HG02588 (cell line): ENCODE data around the gene RPTOR.

Source experiments
- ATAC-seq: cut with Tn5 transposase; IDR thresholded peaks from one replicate; pipeline ENCODE4 v1.9.1; 2021; ENCODE audit warnings: mild to moderate bottlenecking, moderate library complexity; ENCODE audit not compliant: unreplicated experiment

The RPTOR gene

GRCh38 chr17:80779336-80779735 lies 234.7 kb downstream of the RPTOR start:
- ATAC-seq = no peak

DNA sequence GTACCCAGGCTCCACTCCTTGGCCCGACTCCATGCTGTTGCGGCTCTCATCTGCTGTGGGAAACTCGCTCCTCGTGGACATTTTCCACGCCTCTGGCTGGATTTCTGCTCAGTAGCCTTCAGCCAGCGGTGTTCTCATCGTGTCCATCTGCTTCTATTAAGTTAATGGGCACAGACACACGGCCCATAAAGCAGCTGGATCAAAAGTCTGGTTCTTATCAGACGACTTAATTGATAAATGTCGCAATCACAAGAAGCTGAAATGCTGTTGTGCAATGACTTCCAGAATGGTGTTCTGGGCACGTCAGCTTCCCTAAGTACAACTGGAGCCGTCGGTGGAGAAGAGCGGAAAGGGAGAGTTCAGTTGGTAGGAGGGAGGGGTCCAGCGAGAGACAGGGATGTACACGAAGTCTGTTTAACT lies 235.3 kb downstream of the RPTOR start:
- no peak for ATAC-seq

DNA sequence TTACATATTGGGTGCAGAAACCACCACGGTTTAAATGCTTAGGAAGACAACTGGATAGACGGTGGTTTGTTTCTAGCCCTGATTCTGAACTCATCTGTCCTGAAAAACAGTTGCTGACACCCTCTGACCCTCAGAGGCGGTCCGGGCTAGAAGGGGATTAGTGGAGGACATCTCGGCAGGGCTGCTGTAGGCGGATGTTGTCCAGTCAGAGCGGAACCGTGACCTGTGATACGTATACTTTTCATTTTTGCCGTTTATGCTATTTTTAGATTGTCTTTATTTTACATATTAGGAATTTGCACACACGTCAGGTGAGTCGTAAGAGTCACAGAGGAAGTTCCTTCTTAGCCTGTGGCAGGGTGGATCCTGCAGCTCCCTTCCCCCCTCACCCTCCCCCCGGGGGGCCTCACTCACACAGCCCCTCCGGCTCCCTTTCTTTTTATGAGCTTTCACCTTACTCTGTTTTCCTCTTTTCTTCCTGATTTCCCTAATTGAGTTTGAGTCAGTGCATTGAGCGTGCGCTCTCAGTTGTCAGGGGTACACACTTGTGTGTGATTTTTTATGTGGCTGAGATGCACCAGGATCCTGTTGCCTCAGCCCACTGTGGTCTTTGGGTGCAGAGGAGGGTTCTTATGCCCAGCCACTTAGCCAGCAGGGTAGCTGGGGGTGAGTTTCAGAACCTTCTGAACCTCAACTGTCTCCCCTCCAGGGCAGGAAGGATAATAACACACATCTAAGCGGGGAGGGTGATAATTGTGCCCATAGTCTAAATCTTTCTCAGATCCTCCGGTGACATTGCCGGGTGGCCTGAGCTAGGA lies 236.0 kb downstream of the RPTOR start:
- ATAC-seq = no peak

DNA sequence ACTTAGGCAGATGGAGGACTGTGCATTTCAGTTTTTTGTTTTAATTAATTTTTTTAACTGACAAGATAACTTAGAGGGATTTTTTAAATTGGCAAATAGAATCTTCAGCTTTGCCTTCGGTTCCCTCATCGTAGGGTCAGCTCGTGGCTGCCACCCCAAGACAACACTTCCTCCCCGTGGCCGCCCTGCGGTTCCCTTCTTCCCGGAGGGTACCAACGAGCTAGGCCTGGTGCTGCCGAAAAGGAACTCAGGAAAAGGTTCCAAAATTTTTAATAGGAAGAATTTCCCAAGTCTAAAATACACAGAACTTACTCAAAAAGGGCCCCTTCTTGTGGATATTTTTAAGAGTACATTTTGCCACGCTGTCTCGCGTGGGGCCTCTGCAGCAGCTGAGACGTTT lies 236.6 kb downstream of the RPTOR start:
- ATAC-seq = no peak

DNA sequence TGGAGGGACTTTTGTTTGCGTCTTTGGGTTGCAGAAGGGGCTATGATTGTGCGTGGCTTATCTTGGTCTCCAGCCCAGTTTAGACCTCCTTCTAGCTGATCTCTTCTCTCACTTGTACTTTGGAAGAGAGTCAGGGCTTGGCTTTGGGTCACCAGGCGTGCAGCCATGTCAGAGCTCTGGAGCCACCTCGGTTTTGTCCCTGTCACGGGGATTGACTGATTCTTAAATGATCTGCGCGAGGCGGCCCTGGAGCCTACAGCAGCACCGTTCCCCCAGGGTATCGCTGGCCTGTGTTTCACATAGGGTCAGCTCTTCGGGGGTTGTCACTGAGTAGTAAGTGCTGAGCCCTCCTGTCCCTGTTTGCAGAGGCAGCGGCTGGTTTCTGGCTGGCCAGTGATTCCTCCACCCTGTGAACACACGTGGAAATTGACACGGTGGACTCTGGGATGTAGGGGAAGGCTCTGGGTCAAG lies 237.2 kb downstream of the RPTOR start:
- ATAC-seq = no peak

DNA sequence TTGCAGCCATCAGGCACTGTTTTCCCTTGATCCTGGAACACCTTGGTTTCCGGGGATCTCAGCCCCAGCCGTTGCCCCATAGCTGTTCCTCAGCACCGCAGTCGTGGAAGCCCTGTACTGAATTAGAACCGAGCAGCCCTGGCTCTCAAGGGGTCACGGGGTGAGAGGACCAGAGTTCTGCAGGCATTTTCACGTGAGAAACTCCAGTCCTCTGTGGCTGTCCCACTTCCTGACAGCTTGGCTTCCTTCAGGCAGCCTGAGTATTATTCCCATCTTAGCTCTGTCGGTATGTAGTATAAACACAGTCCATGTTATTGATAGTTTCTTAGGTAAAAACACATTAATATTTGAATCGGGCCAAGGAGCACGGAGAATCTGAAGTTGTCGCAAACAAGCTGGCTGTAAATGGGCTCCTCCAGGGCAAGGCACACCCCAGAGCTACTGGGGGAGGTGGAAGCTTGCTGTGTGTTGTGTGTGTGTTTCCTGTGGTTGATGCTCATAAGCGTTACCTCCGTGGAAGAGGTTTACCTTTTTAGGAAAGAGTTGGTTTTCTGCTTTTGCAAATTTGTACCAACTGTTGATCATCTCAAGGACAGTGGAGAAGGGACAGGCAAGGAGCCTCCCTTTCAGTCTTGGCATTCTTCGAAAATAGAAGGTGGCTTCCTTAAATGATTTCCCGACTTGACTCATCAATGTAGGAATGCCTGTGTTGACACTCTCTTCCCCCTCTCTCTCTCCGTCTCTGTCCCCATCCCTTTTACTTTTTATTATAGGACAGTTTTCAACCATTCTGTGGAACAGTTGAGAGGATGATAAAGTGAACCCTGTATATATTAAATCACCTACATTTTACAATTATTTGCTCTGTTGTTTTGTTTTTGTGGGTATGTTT lies 238.1 kb downstream of the RPTOR start:
- no peak for ATAC-seq

DNA sequence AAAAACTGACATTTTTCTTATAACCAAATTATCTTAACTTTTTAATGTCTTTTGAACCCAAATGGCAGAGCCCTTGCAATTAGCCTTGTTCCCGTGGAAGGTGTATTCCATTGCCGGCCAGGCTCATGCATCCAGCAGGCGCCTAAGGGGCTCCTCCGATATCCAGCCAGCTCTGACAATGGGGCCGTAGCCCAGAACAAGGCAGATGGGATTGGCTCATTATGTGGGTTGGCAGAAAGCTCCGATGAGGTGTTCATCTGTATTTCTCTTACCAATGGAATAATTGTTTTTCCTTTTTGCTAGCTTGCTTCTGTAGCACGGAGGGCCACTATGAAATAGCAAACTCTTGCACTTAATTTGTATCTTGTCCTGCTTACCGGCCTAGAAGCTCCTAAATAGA lies 238.8 kb downstream of the RPTOR start:
- no peak for ATAC-seq

DNA sequence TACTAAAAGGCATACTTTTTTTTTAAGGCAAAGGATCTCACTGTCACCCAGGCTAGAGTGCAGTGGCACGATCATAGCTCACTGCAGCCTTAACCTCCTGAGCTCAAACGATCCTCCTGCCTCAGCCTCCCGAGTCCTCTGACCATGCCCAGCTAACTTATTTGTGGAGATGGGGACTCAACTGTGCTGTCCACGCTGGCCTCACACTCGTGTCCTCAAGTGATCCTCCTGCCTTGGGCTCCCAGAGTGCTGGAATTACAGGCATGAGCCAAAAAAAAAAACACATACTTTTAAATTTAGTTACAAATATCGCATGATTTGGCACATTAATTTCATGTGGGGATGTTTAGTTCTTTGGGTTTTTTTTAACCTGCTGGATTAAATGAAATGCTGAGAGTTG lies 239.3 kb downstream of the RPTOR start:
- no peak for ATAC-seq

DNA sequence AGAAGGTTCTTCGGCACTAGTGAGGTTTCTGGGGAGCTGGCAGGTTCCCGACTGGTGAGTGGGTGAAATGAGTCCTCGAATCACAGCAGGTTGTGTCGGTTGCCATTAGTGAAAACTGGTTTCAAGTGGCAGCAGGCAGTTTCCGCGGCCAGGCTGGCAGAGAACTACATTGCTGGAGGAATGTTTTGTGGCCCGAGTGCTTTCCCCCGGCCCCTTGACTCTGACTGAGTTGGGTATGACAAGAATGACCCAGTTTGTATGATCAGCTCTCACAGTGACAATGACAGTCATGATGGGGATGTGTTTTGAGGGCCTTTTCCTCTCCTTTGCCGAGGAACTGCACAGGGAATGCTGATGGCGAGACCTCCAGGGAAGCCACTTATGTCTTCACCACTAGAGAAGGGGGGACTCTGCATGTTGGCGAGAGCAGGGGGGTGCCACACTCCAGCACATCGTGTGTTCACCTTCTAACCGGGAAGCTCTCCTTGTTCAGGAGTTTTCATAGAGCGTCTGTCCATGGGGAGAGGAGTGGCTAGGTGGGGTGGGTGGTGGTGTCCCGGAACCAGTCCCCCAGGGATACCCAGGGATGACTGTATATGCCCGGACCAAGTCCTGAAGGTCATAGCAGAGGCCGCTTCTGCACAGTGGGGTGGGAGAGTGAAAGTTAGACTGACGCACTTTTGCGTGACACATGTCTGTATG lies 241.0 kb downstream of the RPTOR start:
- ATAC-seq = no peak

GRCh38 chr17:80786470-80786869 lies 241.8 kb downstream of the RPTOR start:
- ATAC-seq = no peak

DNA sequence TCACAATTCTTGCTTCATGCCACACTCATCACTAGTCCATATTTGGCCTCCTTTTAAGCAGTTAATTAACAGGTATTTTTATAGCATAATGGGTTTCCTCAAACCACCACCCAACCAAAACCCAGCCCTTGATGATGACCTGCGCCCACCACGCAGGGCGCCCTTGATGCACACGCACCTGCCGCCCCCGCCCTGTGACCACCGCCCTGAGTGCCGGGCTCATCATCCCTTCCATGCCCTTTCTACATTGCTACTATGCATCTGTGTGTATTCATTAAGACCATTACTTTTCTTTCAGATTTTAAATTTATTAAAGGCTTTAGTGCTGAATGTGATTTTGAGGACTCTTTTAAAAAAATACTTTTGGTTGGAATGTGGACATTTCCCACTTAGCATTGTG lies 242.2 kb downstream of the RPTOR start:
- ATAC-seq = no peak

DNA sequence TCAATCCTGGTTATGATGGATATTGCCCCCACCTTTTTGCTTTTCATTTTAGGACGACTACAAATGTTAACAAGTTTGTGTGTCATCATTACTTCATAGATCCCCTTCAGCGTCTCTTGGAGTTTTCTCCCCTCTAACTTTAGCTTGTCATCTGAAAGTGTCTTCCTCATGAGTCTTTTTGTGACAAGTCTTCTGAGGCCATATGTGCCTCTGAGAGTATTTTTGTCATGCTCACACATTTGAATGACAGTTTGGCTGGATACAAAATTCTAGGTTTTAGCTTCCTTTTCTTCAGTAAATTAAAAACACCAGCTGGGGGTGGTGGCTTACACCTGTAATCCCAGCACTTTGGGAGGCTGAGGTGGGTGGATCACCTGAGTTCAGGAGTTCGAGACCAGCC lies 243.2 kb downstream of the RPTOR start:
- no peak for ATAC-seq

DNA sequence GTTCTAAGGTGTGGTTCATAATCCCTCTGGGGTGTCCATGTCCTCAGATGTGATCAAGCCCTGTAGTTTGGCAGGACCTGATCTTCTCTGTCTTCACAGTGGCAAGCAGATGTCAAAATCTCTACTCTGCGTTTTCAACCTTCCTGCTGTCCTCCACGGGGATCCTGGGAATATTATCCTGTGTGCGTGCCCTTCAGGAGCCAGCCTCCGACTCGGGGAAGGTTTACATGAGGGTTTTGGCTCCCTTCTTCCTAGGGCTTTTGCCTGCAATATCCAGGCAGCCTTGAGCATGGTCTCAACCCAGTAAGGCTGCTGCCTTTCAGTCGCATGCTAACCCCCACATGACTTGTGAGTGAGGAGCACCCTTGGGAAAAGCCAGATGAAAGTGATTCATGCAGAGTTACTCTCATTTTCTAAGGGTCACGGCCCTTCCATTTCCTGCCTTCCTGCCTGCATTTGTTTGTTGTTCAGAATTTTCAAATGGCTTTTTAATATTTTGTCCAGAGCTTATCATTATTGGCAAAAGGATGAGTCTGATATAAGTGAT lies 244.8 kb downstream of the RPTOR start:
- ATAC-seq = no peak

- ATAC-seq = no peak
Measured at GRCh38 chr17:80790021-80790765, 245.6 kb downstream of the RPTOR start.

DNA sequence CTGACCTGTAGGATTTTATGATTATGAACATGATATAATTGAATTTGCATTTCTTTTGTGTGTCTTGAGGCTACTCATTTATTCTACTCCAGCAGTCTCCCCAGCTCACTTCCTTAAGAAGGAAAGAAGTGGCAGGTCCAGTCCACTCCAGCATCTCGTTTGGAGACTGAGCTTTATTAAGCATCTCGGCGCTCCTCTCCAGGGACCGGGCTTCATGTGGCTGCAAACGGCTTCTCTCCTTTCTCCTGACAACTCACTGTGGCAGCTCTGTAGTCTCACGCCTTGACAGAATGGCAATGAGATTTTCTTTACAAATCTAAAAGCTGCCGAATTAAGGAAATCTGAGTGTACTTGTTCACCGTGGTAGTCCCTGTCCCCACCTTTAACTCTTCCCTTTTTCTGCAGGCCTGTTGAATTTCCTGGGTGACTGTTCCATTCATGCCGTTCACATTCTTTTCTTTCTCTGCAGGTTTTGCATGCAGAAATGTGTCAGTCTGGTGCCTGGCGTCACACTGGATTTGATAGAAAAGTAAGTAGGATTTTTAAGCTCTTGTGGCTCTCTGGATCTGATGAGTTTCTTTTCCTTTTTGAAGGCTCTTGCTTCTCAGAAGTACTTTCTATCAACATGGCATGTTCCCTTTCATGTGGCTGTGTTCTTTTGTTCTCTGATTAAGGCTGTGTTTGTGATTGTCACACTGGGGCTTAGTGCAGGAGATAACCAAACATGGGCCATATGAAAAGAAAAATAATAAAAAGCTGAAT lies 246.5 kb downstream of the RPTOR start:
- no peak for ATAC-seq

DNA sequence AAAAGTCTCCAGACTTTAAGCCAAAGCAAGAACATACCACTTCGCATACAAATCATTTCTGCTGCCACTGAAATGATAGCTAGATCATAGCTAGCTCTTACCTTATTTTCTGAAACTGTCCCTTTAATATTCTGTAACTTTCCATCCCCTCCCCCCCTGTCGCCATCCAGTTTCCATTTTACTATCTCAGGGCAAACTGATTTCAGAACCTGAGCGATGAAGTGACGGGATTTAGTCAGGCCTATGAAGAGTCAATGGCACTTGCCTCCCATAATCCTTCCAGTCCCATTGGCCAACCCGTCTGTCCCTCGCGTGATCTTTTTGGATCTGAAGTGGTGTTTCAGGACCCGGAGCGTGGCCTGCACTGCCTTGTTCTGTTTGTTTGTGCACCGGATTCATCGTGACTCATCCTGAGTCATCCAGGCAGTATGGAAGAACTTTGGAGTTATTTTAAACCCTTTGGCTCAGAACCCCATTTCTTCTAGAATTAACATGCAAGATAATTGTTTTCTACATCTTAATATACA lies 247.2 kb downstream of the RPTOR start:
- ATAC-seq = no peak

DNA sequence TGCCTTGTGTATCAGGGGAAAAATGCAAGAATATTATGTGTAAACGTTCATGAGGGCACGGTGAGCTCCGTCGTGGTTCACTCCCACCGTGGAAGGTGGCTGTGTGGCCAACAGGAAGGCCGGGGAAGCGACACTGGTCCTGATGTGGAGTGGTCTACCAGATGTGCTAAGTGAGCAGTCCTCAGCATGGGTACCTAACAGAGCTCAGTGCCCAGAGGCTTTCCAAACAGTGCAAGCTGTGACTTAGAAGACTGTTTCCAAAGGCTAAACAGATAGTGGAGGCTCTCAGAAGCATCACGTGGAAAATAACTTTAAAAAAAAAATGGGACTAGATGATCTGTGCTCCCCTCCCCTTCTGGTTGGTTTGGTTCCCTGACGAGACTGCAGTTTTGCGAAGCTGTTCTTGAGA lies 247.7 kb downstream of the RPTOR start:
- no peak for ATAC-seq

DNA sequence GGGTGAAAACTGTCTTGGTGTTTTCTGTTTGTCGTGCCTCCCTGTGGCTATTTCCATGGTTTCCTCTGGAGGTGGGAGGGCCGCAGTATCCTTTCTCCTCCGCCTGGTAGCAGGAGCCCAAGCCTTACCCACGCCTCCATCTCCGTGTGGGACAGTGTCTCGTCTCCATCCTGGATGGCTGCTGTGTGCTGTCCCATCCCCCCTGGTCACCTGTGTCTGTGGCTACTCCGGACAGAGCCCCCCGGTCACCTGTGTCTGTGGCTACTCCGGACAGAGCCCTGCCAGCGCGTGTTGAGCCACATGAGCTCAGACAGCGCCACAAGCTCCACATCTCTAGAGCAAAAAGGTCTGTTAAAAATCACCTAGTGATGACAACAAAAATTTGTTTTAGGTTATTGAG lies 248.8 kb downstream of the RPTOR start:
- no peak for ATAC-seq

DNA sequence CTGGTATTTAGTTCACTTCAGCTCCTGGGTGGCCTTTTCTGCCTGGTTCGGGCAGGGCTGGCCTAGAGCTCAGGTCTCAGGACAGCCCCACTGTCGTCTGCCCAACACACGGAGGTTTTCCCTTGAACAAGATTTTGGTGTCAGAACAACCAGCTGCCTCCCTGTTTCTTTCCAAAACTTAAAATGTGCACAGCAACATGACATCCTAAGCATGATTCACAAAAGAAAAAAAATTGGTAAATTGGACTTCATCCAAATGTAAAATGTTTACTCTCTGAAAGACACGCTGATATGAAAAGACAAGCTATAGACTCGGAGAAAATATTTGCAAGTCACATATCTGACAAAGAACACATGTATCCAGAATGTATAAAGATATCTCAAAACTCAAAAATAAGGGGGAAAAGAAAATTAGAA lies 249.2 kb downstream of the RPTOR start:
- no peak for ATAC-seq
